ENCODE measurements around the gene HDAC7.

DNA sequence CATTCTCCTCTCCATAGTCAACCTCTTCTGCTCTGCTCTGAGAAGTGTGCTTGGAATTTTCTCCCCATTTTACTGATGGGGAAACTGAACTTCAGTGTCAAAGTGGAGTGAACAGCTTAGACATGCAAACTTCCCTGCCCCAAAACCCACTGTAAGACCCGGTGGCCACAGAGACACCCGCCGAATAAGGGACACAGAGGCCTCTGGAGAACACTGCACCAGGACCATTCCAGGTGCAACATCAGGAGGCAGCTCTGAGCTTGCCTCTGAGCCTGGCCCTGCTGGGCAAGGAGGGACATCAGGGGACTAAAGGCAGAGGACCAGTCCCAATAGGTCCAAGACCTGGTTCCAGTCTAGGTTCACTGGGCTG is 1.7 kb downstream of the HDAC7 start:
- TF ChIP-seq CTCF (conservative IDR thresholded peaks at IDR 0.05; ENCODE audit: low read depth, low read length): no peak; the same call in 1 of the 2 replicates
- TF ChIP-seq EZH2 (IDR thresholded peaks at IDR 0.05; ENCODE audit: low read length, unreplicated experiment): no peak
- no peak for TF ChIP-seq EZH2phosphoT487 (IDR thresholded peaks at IDR 0.05; ENCODE audit: borderline replicate concordance, low read length)

Data from PC-3 (cell line).